PC-9 (cell line): ENCODE data around the gene ZC3H15. TPM values are rescaled to one million over a fixed set of nuclear protein-coding genes. Genes with fewer than 3 reads are reported as not detected.

ENCODE experiments used
- BruUV-seq: library from RNA; stranded (reverse); fragments of 400-500 nt; replicated peaks from 2 replicates; lab custom pipeline; 2021; lab: Mats Ljungman, UMichigan
- CTCF ChIA-PET: fragments of 300-600 bp; sonication (Branson Sonifier 250); formaldehyde crosslinking; loops from one replicate; lab custom pipeline; 2022; ENCODE audit warnings: antibody characterized with exemption; lab: Charles Lee
- POLR2A ChIA-PET: fragments of 300-600 bp; sonication (Branson Sonifier 250); formaldehyde crosslinking; loops from one replicate; lab custom pipeline; 2022; ENCODE audit warnings: antibody characterized with exemption; ENCODE audit not compliant: unreplicated experiment; lab: Charles Lee
- DNase-seq, 2 experiments: peaks; one replicate each; pipeline versions ENCODE4 v3.0.0 to v3.0.0-alpha.2; 2015 to 2022; ENCODE audit warnings: mixed read lengths in 1 of 2
- H2AFZ ChIP-seq: fragments of 200-600 bp; sonication (generic); 2 replicates; pipeline ENCODE4 v1.8.1; 2017; ENCODE audit warnings: antibody characterized with exemption
- H3F3A ChIP-seq: fragments of 200-600 bp; sonication (generic); 2 replicates; pipeline ENCODE4 v1.8.1; 2017; ENCODE audit warnings: antibody characterized with exemption, mild to moderate bottlenecking, low read depth; ENCODE audit not compliant: insufficient read depth
- H3K27ac ChIP-seq: fragments of 200-600 bp; sonication (generic); 2 replicates; pipeline ENCODE4 v1.6.1; 2016; ENCODE audit warnings: mixed run types
- H3K27me3 ChIP-seq: fragments of 200-600 bp; sonication (generic); 2 replicates; pipeline ENCODE4 v1.6.1; 2016; ENCODE audit warnings: low read depth, mixed run types; ENCODE audit not compliant: insufficient read depth
- H3K36me3 ChIP-seq: fragments of 200-600 bp; sonication (generic); 2 replicates; pipeline ENCODE4 v1.6.1; 2016; ENCODE audit warnings: low read depth, mixed run types
- H3K4me1 ChIP-seq: fragments of 200-600 bp; sonication (generic); replicated peaks from 2 replicates; pipeline ENCODE4 v1.6.1; 2016; ENCODE audit warnings: mixed run types; ENCODE audit not compliant: insufficient read depth
- H3K4me2 ChIP-seq: fragments of 200-600 bp; sonication (generic); 2 replicates; pipeline ENCODE4 v1.6.1; 2017; ENCODE audit warnings: mixed run types
- H3K4me3 ChIP-seq: fragments of 200-600 bp; sonication (generic); 2 replicates; pipeline ENCODE4 v1.6.1; 2016; ENCODE audit warnings: mixed run types
- H3K79me2 ChIP-seq: fragments of 200-600 bp; sonication (generic); 2 replicates; pipeline ENCODE4 v1.6.1; 2017; ENCODE audit warnings: low read depth, mixed run types
- H3K9me2 ChIP-seq: fragments of 200-600 bp; sonication (generic); 2 replicates; pipeline ENCODE4 v1.8.1; 2017; ENCODE audit warnings: mild to moderate bottlenecking; ENCODE audit not compliant: insufficient read depth
- H3K9me3 ChIP-seq: fragments of 200-600 bp; sonication (generic); 2 replicates; pipeline ENCODE4 v1.8.1; 2016; ENCODE audit warnings: low read depth; ENCODE audit not compliant: insufficient read depth
- H4K20me1 ChIP-seq: fragments of 200-600 bp; sonication (generic); 2 replicates; pipeline ENCODE4 v1.8.1; 2017; ENCODE audit not compliant: insufficient read depth
- CTCF ChIP-seq: fragments of 200-600 bp; sonication (generic); conservative IDR thresholded peaks from 2 replicates; pipeline ENCODE4 v1.6.1; 2017; ENCODE audit warnings: mixed run types, antibody characterized with exemption, mild to moderate bottlenecking, moderate library complexity
- EZH2 ChIP-seq: fragments of 200-600 bp; sonication (generic); IDR thresholded peaks from 2 replicates; pipeline ENCODE4 v1.8.0; 2017; ENCODE audit warnings: antibody characterized with exemption, low read depth
- intact Hi-C: fragments of 100-400 bp; cut with micrococcal nuclease; formaldehyde crosslinking; loops from one replicate; pipeline ENCODE4 v1.10.0; 2022; ENCODE audit not compliant: unreplicated experiment
- total RNA-seq: library from RNA; stranded (reverse); gene quantifications from 2 replicates; pipeline ENCODE4 v1.2.3, GENCODE V29; 2021

Gene ZC3H15
- total RNA-seq, 1 experiment from 2014 or later: 42.5 TPM

- Histone ChIP-seq H3K27me3 (no peaks in the 10 kb centered on the region), H3K4me1 (peaks cover 10% of the 10 kb centered on the region; the same call in 1 of the 2 replicates), H2AFZ (no peak overlapping the region), H3F3A (no peaks in the 10 kb centered on the region), H3K4me3 (no peak overlapping the region), H4K20me1 (no peaks in the 10 kb centered on the region), H3K9me2 (no peaks in the 10 kb centered on the region), H3K27ac (no peak overlapping the region), H3K9me3 (no peaks in the 10 kb centered on the region), H3K79me2 (peaks cover 18% of the 10 kb centered on the region), H3K36me3 (no peaks in the 10 kb centered on the region), H3K4me2 (no peak overlapping the region)
- intact Hi-C loops: no loop called here
- no peak for TF ChIP-seq EZH2
- no peak for TF ChIP-seq CTCF
- no peak for DNase-seq
- ChIA-PET CTCF (no interaction called here), POLR2A (no interaction called here)
- BruUV-seq: no TSS peak
These were observed 5.1 kb upstream of the ZC3H15 start for GRCh38 chr2:186480991-186481390.

GRCh38 chr2:186484062-186484735, 1.9 kb upstream of the ZC3H15 start:
- no peaks in the 10 kb centered on the region for H3K27me3 ChIP-seq
- POLR2A ChIA-PET: no interaction called here
- peaks cover 48% of the 10 kb centered on the region for H3K79me2 ChIP-seq
- no peaks in the 10 kb centered on the region for H3K9me2 ChIP-seq
- H3K9me3 ChIP-seq: no peaks in the 10 kb centered on the region
- BruUV-seq: no TSS peak
- no peak overlapping the region for H3K27ac ChIP-seq
- peaks cover 28% of the 10 kb centered on the region for H3K4me1 ChIP-seq
- H2AFZ ChIP-seq: no peak overlapping the region
- TF ChIP-seq EZH2 (no peak), CTCF (no peak)
- H3K4me2 ChIP-seq: peak overlapping the region; percentile 82
- no peak for DNase-seq
- H4K20me1 ChIP-seq: peaks cover 19% of the 10 kb centered on the region
- intact Hi-C loops: no loop called here
- H3K36me3 ChIP-seq: no peaks in the 10 kb centered on the region
- CTCF ChIA-PET: no interaction called here
- peak overlapping the region; percentile 96; the same call in 1 of the 2 replicates for H3K4me3 ChIP-seq
- H3F3A ChIP-seq: no peaks in the 10 kb centered on the region

GRCh38 chr2:186485576-186485870, 537 bp upstream of the ZC3H15 start:
- Histone ChIP-seq H3K4me3 (peak overlapping the region; percentile 96), H4K20me1 (peaks cover 32% of the 10 kb centered on the region), H3K4me1 (peaks cover 32% of the 10 kb centered on the region), H3K79me2 (peaks cover 61% of the 10 kb centered on the region), H3K4me2 (peak overlapping the region; percentile 82), H3K9me3 (no peaks in the 10 kb centered on the region), H2AFZ (peak overlapping the region; percentile 88), H3K9me2 (no peaks in the 10 kb centered on the region), H3K36me3 (no peaks in the 10 kb centered on the region), H3F3A (no peaks in the 10 kb centered on the region), H3K27me3 (no peaks in the 10 kb centered on the region), H3K27ac (peak overlapping the region; percentile 82)
- no peak for DNase-seq
- intact Hi-C loops: loop anchor here (5.0 kb wide), 1 partner anchor 287 kb away; no protein-coding TSS in a partner anchor
- no peak for TF ChIP-seq EZH2
- TF ChIP-seq CTCF: no peak
- TSS peak; percentile 74 for BruUV-seq
- ChIA-PET POLR2A (no interaction called here), CTCF (no interaction called here)
